GM08714 (cell line): Measurements from ENCODE around the gene DOK5.
"Not testable (repeated sequence)": the region's sequence is repeated elsewhere in the genome, so short reads cannot be mapped to it uniquely, and the experiment has no call there.

Experiments used
- H3K4me3 ChIP-seq: fragments of 200-500 bp; sonication (Bioruptor generic); 2 replicates; pipeline ENCODE4 v1.5.1; 2014; ENCODE audit warnings: mild to moderate bottlenecking, low read length, inconsistent platforms
- ZNF274 ChIP-seq: IDR thresholded peaks from 2 replicates; pipeline ENCODE4 v1.6.1; 2012; ENCODE audit warnings: mild to moderate bottlenecking, low read depth, low read length

Gene DOK5

GRCh38 chr20:54475334-54476168 is at the start of gene DOK5:
DOK5 (plus strand) TSS chr20:54475593; CDS start chr20:54475947, 354 bp downstream.
- H3K4me3 ChIP-seq = no peak within 1 kb of the TSS
- no peak for TF ChIP-seq ZNF274

DNA sequence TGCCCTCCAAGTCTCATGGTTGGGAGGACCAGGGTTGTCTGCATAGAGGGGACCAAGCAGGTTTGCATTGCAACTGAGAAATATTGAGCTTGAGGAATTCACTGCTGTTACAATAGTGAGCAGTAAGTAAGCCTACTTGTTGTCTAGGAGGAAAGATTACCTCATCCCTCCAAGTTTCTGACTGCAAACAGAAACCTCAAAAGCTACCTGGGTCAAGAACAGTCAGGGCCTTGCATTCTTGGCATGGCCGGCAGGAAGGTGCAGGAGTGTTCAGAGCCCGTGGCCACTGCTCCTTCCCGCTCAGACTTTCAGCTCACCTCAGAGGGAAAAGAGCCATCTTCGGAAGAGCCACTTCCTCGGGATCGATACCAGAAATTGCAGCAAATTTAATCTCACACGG is 46.0 kb upstream of the DOK5 start:
- H3K4me3 ChIP-seq = no peak overlapping the region
- no peak for TF ChIP-seq ZNF274

DNA sequence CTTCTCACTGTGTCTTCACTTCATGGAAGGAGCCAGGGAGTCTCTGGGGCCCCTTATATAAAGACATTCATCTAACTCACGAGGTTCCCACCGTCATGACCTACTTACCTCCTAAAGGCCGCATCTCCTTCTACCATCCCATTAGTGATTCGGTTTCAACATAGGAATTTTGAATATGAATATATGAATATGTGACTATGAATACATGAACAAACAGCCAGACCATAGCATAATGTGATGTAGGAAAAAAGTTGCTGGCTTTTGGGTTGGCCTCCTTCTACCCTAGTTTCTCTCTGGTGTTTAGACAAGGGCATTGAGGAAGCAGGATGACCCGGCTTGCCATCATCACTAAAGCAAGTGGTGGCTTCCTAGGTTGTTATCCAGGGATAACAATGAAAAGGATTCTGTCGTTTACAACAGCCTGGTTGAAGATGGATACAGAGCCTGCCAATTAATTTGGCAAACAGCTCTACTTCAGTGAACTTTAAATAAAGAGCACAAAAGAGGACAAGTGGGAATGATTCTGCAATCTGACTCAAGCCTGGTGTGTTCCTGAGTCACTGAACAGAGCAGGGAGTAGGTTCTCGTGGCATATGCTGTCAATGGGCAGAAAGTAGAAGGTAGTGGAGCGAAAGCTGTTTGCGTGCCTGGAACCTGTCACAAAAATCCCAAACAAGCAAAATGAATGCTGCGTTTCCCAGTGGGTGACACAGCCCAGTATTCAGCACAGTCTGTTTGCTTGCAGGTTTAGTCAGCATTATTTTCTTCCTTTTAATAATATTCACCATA is 44.0 kb upstream of the DOK5 start:
- no peak overlapping the region for H3K4me3 ChIP-seq
- TF ChIP-seq ZNF274 = no peak

DNA sequence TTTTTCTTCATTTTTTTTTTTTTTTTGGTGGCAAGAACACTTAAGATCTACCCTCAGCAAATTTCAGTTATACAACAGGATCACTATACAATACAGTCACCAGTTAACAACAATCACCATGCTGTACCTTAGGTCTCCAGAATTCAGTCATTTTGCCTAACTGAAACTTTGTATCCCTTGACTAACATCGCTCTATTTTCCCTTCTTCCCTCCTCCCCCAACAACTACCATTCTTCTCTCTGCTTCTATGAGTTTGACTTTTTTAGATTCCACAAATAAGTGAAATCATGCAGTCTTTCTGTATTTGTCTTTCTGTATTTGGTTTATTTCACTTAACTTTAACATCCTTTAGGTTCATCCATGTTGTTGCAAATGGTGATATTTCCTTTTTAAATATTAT is 42.4 kb upstream of the DOK5 start:
- TF ChIP-seq ZNF274 = no peak
- H3K4me3 ChIP-seq = no peak overlapping the region

DNA sequence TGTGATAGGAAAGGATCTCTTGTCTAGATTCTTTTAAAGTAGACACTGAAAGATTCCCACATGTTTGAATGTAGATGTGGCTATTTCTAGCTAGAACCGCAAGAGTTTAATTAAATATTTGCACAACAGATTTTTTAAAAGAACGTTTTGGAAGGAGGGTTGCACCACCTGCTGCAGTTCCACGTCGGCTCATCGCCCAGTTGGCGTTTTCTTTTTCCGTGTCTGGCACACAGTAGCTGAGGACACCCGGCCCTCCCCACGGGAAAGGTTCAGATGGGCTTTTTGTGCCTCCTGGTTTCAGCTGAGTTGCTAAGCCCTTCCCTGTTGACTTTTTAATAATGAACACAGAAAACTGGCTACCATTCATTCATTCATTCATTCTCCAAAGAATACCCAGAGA is 41.8 kb upstream of the DOK5 start:
- TF ChIP-seq ZNF274 = no peak
- H3K4me3 ChIP-seq = no peak overlapping the region

- TF ChIP-seq ZNF274 = no peak
- no peak overlapping the region for H3K4me3 ChIP-seq
These were observed 41.2 kb upstream of the DOK5 start for GRCh38 chr20:54434196-54434595.

DNA sequence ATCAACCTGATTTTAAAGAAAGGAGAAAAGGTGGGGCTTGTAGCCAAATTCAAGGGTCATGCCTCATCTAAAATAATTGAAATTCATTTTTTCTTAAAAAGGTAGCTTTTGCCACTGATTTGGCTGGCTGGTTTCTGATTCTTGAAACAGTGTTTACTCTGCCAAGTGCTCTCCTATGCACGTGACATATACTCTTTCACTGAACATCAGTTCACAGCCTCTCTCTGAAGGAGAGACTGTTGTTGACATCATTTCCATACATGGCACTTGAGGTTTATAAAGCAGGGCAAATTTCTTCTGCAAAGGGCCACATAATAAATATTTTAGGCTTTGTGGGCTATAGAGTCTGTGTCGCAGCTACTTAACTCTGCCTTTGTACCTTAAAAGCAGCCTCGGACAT is 40.4 kb upstream of the DOK5 start:
- H3K4me3 ChIP-seq = no peak overlapping the region
- TF ChIP-seq ZNF274 = no peak

DNA sequence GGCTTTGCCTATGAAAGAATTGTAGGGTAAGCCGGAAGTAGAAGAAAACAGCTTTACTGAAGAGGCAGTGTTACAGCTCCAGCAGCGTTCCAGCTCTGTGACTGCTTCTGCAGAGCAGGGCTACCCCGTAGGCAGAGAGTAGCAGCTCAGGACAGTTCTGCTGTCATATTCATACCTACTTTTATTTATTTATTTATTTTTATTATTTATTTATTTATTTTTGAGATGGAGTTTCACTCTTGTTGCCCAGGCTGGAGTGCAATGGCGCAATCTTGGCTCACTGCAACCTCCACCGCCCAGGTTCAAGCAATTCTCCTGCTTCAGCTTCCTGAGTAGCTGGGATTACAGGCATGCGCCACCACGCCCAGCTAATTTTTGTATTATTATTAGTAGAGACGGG is 39.0 kb upstream of the DOK5 start:
- not testable (repeated sequence) for H3K4me3 ChIP-seq

DNA sequence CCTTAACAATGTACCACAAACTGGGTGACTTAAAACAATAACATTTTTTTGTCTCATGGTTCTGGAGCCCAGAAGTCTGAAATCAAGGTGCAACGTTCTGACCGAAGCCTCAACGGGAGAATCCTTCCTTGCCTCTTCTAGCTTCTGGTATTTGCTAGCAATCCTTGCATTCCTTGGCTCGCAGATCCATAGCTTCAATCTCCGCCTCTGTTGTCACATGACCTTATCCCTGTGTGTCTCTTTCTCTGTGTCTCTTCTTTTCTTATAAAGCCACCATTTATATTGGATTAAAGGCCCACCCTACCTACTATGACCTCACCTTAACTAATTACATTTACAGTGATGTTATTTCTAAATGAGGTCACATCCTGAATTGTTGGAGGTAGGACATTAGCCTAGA is 37.2 kb upstream of the DOK5 start:
- TF ChIP-seq ZNF274 = no peak
- H3K4me3 ChIP-seq = no peak overlapping the region

DNA sequence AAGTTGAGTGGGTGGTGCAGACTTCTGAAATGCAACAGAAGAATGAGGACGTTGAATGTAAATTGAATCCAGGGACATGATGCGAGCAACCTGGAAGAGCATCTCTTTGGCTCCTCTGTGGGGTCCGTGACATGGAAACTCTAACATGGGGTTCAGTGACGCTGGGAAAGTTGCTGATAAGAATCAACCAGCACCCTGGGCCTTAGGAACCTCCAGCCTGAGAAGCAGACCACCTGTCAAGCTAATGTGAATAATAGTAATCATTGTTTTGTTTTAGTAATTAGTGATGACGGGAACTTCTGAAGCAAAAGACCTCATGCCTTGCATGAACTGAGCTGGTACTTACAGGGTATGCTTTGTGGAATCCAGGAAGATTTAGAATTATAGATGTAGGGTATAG is 25.2 kb upstream of the DOK5 start:
- no peak for TF ChIP-seq ZNF274
- no peak overlapping the region for H3K4me3 ChIP-seq

- no peak overlapping the region for H3K4me3 ChIP-seq
- TF ChIP-seq ZNF274 = no peak
These were observed 24.2 kb upstream of the DOK5 start for GRCh38 chr20:54451171-54451570.

DNA sequence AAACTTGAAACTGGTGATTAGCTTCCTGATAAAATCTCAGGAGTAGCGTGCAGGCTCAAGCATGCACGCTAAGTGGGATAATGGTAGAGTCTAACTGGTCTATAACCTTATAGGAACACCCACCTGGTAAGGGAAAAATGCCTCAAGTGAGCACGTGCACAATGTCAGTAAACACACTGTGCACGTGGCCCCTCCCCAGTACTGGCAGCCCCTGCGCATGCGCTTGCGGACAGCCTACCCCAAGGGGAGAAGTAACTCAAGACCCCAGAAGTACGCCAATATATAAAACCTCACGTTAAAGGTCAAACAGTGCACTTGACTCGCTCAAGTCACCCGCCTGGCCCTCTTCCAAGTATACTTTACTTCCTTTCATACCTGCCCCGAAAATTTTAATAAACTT is 23.1 kb upstream of the DOK5 start:
- no peak for TF ChIP-seq ZNF274
- H3K4me3 ChIP-seq = no peak overlapping the region

DNA sequence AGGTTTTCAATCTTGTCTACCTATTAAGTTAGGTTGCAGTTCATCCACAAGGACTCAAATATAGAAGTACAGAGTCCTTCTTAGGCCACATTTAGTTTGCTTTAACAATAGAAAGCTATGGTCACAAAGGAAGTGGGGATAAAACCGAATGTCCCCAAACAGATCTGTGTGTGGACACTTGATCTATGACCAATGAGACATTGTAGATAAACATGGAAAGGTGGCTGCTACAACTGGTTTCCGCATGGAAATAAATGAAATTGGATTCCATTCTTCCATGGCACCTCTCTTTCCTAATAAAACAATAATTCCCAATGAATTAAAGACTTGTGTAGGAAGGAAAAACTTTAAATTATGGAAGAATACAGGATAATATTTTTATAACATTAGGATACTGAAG is 20.4 kb upstream of the DOK5 start:
- no peak for TF ChIP-seq ZNF274
- H3K4me3 ChIP-seq = no peak overlapping the region

DNA sequence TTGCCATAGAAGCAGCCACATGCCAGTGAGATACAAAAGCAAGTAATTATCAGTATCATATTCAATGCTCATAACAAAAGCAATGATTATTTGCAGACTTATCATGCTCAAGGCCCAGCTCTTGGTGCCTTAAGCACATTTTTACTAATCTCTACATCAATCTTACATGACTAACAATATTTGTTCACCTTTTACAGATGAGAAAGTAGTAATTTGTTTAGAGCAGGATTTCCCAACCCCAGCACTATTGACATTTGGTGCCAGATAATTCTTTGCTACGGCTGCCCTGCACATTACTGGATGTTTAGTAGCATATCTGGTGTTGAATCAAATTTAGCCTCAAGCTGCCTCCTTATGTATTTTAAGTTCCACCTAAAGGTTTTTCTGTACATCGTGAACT is 19.0 kb upstream of the DOK5 start:
- TF ChIP-seq ZNF274 = no peak

DNA sequence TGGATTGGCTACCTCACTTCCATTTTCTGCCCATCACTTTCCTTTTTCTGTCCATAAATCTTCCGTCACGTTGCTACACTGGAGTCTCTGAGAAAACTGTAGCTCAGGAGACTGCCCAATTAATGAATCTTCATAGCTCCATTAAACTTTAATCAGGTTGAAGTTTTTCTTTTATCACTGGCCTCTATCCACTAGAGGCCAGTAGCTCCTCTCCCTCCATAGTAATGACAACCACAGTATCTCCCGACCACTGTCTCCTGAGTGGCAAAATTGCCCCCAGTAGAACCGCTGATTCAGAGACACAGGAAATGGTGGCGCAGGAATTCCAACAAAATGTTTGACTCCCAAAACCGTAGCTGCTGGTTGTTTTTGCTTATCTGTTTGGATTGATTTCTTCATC is 18.4 kb upstream of the DOK5 start:
- no peak overlapping the region for H3K4me3 ChIP-seq
- TF ChIP-seq ZNF274 = no peak

More for the DNA sequence above, 19.0 kb upstream of the DOK5 start:
- no peak overlapping the region for H3K4me3 ChIP-seq
